BLaER1 treated with 17β-estradiol and CSF1 and Interleukin-3, amounts not matched to agents 10 nM and 100 nM (cell line): ENCODE data around the gene CST3.

ENCODE experiments used
- H3K27ac ChIP-seq, 11 experiments: shearing (Covaris generic); formaldehyde crosslinking; 2 replicates each; pipeline ENCODE4 v1.8.1; 2022
- H3K27me3 ChIP-seq, 11 experiments: shearing (Covaris generic); formaldehyde crosslinking; 2 replicates each; pipeline ENCODE4 v1.8.1; 2022
- H3K36me3 ChIP-seq, 11 experiments: shearing (Covaris generic); formaldehyde crosslinking; 2 replicates each; pipeline ENCODE4 v1.8.1; 2022
- H3K4me1 ChIP-seq, 10 experiments: shearing (Covaris generic); formaldehyde crosslinking; 2 replicates each; pipeline ENCODE4 v1.8.1; 2022
- H3K4me2 ChIP-seq, 11 experiments: shearing (Covaris generic); formaldehyde crosslinking; 2 replicates each; pipeline ENCODE4 v1.8.1; 2022
- H3K4me3 ChIP-seq, 10 experiments: shearing (Covaris generic); formaldehyde crosslinking; 2 replicates each; pipeline ENCODE4 v1.8.1; 2022
- H3K9ac ChIP-seq, 11 experiments: shearing (Covaris generic); formaldehyde crosslinking; 2 replicates each; pipeline ENCODE4 v1.8.1; 2022
- H3K9me3 ChIP-seq, 11 experiments: shearing (Covaris generic); formaldehyde crosslinking; replicated peaks in 1 of 11; 2 replicates each; pipeline ENCODE4 v1.8.1; 2022
- H4K20me1 ChIP-seq, 11 experiments: shearing (Covaris generic); formaldehyde crosslinking; 2 replicates each; pipeline ENCODE4 v1.8.1; 2022
- Cebpa-rat ChIP-seq, 11 experiments: shearing (Covaris generic); IDR thresholded peaks; 2 replicates each; pipeline ENCODE4 v1.8.1; 2022

Gene CST3

GRCh38 chr20:23629542-23630391, 8.0 kb downstream of the CST3 start:
- peaks cover 45 to 79% (median 63%) of the 10 kb centered on the region in 10 experiments for H3K4me1 ChIP-seq
- no peak overlapping the region for H3K4me3 ChIP-seq
- H3K9ac ChIP-seq = no peak overlapping the region
- H3K36me3 ChIP-seq = peaks cover 0 to 30% (median 0%) of the 10 kb centered on the region in 11 experiments; a peak in 9 of 22 replicates
- H3K9me3 ChIP-seq = peaks cover 0 to 16% (median 0%) of the 10 kb centered on the region in 11 experiments; a peak in 6 of 22 replicates
- peak overlapping the region in 3 of 11 experiments; percentile 1 to 11 (median 6); a peak in 4 of 22 replicates for H3K27ac ChIP-seq
- no peaks in the 10 kb centered on the region for H3K27me3 ChIP-seq
- no peak for TF ChIP-seq Cebpa-rat (IDR thresholded peaks at IDR 0.05)
- peaks cover 0 to 24% (median 0%) of the 10 kb centered on the region in 11 experiments; a peak in 8 of 22 replicates for H4K20me1 ChIP-seq
- peak overlapping the region; percentile 66 to 86 (median 75) for H3K4me2 ChIP-seq

- peak overlapping the region in 4 of 11 experiments; percentile 1 to 11 (median 8); a peak in 6 of 22 replicates for H3K27ac ChIP-seq
- no peak overlapping the region for H3K4me3 ChIP-seq
- no peak overlapping the region for H3K9ac ChIP-seq
- H3K4me2 ChIP-seq = peak overlapping the region; percentile 66 to 86 (median 75)
- H3K27me3 ChIP-seq = no peaks in the 10 kb centered on the region
- TF ChIP-seq Cebpa-rat (IDR thresholded peaks at IDR 0.05) = no peak
- peaks cover 0 to 16% (median 0%) of the 10 kb centered on the region in 11 experiments; a peak in 6 of 22 replicates for H3K9me3 ChIP-seq
- H3K36me3 ChIP-seq = peaks cover 0 to 23% (median 0%) of the 10 kb centered on the region in 11 experiments; a peak in 9 of 22 replicates
- peaks cover 0 to 17% (median 0%) of the 10 kb centered on the region in 11 experiments; a peak in 7 of 22 replicates for H4K20me1 ChIP-seq
- peaks cover 38 to 79% (median 59%) of the 10 kb centered on the region in 10 experiments for H3K4me1 ChIP-seq
Measured at GRCh38 chr20:23629017-23629541, 8.7 kb downstream of the CST3 start.

GRCh38 chr20:23628402-23629016, 9.2 kb downstream of the CST3 start:
- TF ChIP-seq Cebpa-rat (IDR thresholded peaks at IDR 0.05) = no peak
- no peaks in the 10 kb centered on the region for H3K27me3 ChIP-seq
- peaks cover 0 to 12% (median 0%) of the 10 kb centered on the region in 11 experiments; a peak in 3 of 22 replicates for H4K20me1 ChIP-seq
- peak overlapping the region in 5 of 11 experiments; percentile 1 to 11 (median 7); a peak in 5 of 22 replicates for H3K27ac ChIP-seq
- H3K9ac ChIP-seq = no peak overlapping the region
- peaks cover 0 to 16% (median 0%) of the 10 kb centered on the region in 11 experiments; a peak in 6 of 22 replicates for H3K9me3 ChIP-seq
- peaks cover 0 to 17% (median 0%) of the 10 kb centered on the region in 11 experiments; a peak in 8 of 22 replicates for H3K36me3 ChIP-seq
- peak overlapping the region; percentile 66 to 86 (median 75) for H3K4me2 ChIP-seq
- H3K4me3 ChIP-seq = no peak overlapping the region; a peak in 1 of 20 replicates
- peaks cover 43 to 83% (median 59%) of the 10 kb centered on the region in 10 experiments for H3K4me1 ChIP-seq

- no peak overlapping the region for H3K27ac ChIP-seq
- H3K9me3 ChIP-seq = peaks cover 0 to 16% (median 0%) of the 10 kb centered on the region in 11 experiments; a peak in 6 of 22 replicates
- H3K4me2 ChIP-seq = peak overlapping the region in 2 of 11 experiments; percentile 75 to 85; a peak in 3 of 22 replicates
- no peaks in the 10 kb centered on the region for H3K27me3 ChIP-seq
- H3K36me3 ChIP-seq = peaks cover 0 to 8% (median 0%) of the 10 kb centered on the region in 11 experiments; a peak in 5 of 22 replicates
- no peak overlapping the region for H3K9ac ChIP-seq
- H3K4me3 ChIP-seq = no peak overlapping the region
- no peak for TF ChIP-seq Cebpa-rat (IDR thresholded peaks at IDR 0.05)
- H4K20me1 ChIP-seq = 0 out of 22 replicates have a peak, but pooled peaks cover 0 to 1% (median 0%) of the 10 kb centered on the region in 11 experiments
- H3K4me1 ChIP-seq = peaks cover 50 to 86% (median 61%) of the 10 kb centered on the region in 10 experiments
Measured at GRCh38 chr20:23627501-23627900, 10.3 kb downstream of the CST3 start.

GRCh38 chr20:23626040-23626620, 11.6 kb downstream of the CST3 start:
- Histone ChIP-seq H3K9ac (no peak overlapping the region), H3K36me3 (no peaks in the 10 kb centered on the region), H3K27me3 (no peaks in the 10 kb centered on the region)

GRCh38 chr20:23625236-23625964, 12.4 kb downstream of the CST3 start:
- Histone ChIP-seq H3K27ac (no peak overlapping the region), H3K4me2 (peak overlapping the region in 6 of 11 experiments; percentile 14 to 64 (median 41); a peak in 8 of 22 replicates), H3K36me3 (no peaks in the 10 kb centered on the region), H4K20me1 (no peaks in the 10 kb centered on the region), H3K4me1 (peaks cover 46 to 79% (median 56%) of the 10 kb centered on the region in 10 experiments), H3K4me3 (no peak overlapping the region), H3K9me3 (peaks cover 0 to 16% (median 0%) of the 10 kb centered on the region in 11 experiments; a peak in 6 of 22 replicates), H3K9ac (no peak overlapping the region), H3K27me3 (no peaks in the 10 kb centered on the region)
- TF ChIP-seq Cebpa-rat (IDR thresholded peaks at IDR 0.05) = no peak

More at GRCh38 chr20:23626040-23626620, 11.6 kb downstream of the CST3 start:
- peaks cover 0 to 16% (median 0%) of the 10 kb centered on the region in 11 experiments; a peak in 6 of 22 replicates for H3K9me3 ChIP-seq
- no peak for TF ChIP-seq Cebpa-rat (IDR thresholded peaks at IDR 0.05)
- H3K4me3 ChIP-seq = no peak overlapping the region
- H4K20me1 ChIP-seq = no peaks in the 10 kb centered on the region
- H3K27ac ChIP-seq = no peak overlapping the region
- H3K4me2 ChIP-seq = peak overlapping the region in 8 of 11 experiments; percentile 1 to 64 (median 30); a peak in 8 of 22 replicates
- peaks cover 48 to 83% (median 58%) of the 10 kb centered on the region in 10 experiments for H3K4me1 ChIP-seq

GRCh38 chr20:23624324-23624691, 13.4 kb downstream of the CST3 start:
- Histone ChIP-seq H3K4me3 (no peak overlapping the region), H3K36me3 (no peaks in the 10 kb centered on the region), H3K4me2 (peak overlapping the region in 5 of 11 experiments; percentile 7 to 60 (median 26); a peak in 8 of 22 replicates), H4K20me1 (no peaks in the 10 kb centered on the region), H3K27ac (peak overlapping the region in 2 of 11 experiments; percentile 24 to 86; a peak in 1 of 22 replicates), H3K27me3 (no peaks in the 10 kb centered on the region), H3K9me3 (peaks cover 0 to 16% (median 0%) of the 10 kb centered on the region in 11 experiments; a peak in 6 of 22 replicates), H3K9ac (no peak overlapping the region), H3K4me1 (peaks cover 36 to 69% (median 45%) of the 10 kb centered on the region in 10 experiments)
- no peak for TF ChIP-seq Cebpa-rat (IDR thresholded peaks at IDR 0.05)
